ENCODE data around the gene SLC24A1.
A peak's percentile ranks its signal among the peaks of the same experiment; 100 is the strongest.

The SLC24A1 gene

DNA sequence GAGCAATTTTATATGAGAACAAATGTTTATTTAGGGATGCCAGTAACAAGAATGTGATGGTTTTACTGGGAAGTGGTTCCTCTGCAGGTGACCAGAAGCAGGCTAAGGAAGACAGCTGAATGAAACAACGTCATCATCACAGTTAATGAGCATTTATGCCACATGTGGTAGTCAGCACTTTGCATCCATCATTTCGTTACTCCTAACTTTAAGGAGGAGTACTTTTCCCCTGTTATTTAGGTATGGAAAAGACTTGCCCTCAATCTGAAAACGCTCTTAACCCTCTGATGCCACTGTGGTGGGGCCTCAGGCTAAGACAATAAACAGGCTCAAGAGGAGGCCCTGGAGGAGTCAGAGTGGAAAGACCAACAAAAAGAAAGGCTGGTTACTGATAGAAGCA, 42.0 kb upstream of the SLC24A1 start:
- DNase-seq = no peak
- no peaks in the 10 kb centered on the region for H3K27me3 ChIP-seq (replicated peaks)
- H3K27ac ChIP-seq = peak overlapping the region; percentile 56
- H3K4me3 ChIP-seq (ENCODE audit: low read depth, low read length) = no peak overlapping the region
- in situ Hi-C loops (cut with HindIII; ENCODE audit: low pct_ligation_motif_present, low sequenced_read_pairs) = no loop called here
- H3K36me3 ChIP-seq (replicated peaks) = peaks cover 23% of the 10 kb centered on the region
- TF ChIP-seq, protein P1, sequence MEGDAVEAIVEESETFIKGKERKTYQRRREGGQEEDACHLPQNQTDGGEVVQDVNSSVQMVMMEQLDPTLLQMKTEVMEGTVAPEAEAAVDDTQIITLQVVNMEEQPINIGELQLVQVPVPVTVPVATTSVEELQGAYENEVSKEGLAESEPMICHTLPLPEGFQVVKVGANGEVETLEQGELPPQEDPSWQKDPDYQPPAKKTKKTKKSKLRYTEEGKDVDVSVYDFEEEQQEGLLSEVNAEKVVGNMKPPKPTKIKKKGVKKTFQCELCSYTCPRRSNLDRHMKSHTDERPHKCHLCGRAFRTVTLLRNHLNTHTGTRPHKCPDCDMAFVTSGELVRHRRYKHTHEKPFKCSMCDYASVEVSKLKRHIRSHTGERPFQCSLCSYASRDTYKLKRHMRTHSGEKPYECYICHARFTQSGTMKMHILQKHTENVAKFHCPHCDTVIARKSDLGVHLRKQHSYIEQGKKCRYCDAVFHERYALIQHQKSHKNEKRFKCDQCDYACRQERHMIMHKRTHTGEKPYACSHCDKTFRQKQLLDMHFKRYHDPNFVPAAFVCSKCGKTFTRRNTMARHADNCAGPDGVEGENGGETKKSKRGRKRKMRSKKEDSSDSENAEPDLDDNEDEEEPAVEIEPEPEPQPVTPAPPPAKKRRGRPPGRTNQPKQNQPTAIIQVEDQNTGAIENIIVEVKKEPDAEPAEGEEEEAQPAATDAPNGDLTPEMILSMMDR (IDR thresholded peaks at IDR 0.05; ENCODE audit: low read depth, low read length, missing control alignments) = no peak

DNA sequence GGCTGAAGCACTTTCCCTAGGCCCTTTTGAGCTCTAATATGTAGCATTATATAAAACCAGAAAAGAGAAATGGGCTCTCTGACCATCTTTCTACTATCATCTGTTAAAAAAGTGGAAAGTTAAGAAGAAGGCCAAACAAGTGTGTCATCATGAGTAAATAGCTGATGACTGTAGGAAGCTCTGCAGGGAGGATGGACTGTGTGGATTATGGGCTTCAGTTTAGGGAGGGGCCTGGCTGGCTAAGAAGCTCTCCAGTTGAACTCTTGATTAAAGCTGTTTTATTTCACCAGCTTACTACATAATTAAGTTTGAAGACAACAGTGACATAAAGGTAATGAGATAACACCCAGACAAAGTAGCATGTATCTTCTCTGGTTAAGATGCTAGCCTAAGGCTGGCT, 41.5 kb upstream of the SLC24A1 start:
- Histone ChIP-seq H3K36me3 (replicated peaks) (peaks cover 23% of the 10 kb centered on the region), H3K27ac (peak overlapping the region; percentile 56), H3K4me3 (ENCODE audit: low read depth, low read length) (no peak overlapping the region), H3K27me3 (replicated peaks) (no peaks in the 10 kb centered on the region)
- TF ChIP-seq, protein P1 (IDR thresholded peaks at IDR 0.05; ENCODE audit: low read depth, low read length, missing control alignments) = no peak
- peak; percentile 64 for DNase-seq
- in situ Hi-C loops (cut with HindIII; ENCODE audit: low pct_ligation_motif_present, low sequenced_read_pairs) = no loop called here

DNA sequence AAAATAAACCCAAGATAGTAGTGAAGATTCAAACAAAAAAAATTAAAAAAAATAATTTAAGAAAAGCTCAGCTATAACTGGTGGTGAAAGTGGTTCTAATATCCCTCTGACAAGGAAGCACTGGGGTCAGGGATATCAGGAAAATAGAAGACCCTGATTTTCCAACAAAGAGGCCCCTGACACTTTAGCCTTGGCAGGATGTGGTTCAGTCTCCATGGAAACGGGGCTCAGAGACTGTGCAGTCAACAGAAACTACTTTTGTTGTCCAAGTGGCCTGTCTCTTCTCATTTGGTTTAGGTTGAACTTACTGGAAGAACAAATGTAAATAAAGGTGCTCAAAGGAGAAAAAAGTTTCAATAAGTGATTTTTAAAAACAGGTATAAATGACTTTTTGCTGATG, 38.0 kb upstream of the SLC24A1 start:
- Histone ChIP-seq H3K27ac (peak overlapping the region; percentile 58), H3K36me3 (replicated peaks) (peaks cover 24% of the 10 kb centered on the region), H3K27me3 (replicated peaks) (no peaks in the 10 kb centered on the region), H3K4me3 (ENCODE audit: low read depth, low read length) (no peak overlapping the region)
- TF ChIP-seq, protein P1 (IDR thresholded peaks at IDR 0.05; ENCODE audit: low read depth, low read length, missing control alignments) = no peak
- peak; percentile 56 for DNase-seq
- in situ Hi-C loops (cut with HindIII; ENCODE audit: low pct_ligation_motif_present, low sequenced_read_pairs) = no loop called here

DNA sequence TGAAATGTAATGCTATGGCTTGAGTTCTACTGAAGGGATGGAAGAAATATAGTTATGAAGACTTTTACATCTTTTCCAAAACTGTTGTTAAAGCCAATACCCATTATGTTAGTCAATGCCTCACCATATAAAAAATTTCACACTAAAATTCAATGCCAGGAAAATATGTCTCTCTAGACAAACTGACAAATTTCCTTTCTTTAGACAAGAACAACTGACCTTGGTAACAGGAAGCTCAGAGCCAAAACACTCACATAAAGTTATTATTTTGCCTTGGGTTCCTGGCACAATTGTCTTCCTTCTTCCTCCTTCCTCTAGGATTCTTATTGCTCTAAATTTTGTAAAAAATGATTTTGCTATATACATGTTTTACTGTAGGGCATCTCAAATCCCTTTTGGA, 37.5 kb upstream of the SLC24A1 start:
- peaks cover 21% of the 10 kb centered on the region for H3K36me3 ChIP-seq (replicated peaks)
- H3K27me3 ChIP-seq (replicated peaks) = no peaks in the 10 kb centered on the region
- H3K27ac ChIP-seq = peak overlapping the region; percentile 58
- in situ Hi-C loops (cut with HindIII; ENCODE audit: low pct_ligation_motif_present, low sequenced_read_pairs) = no loop called here
- TF ChIP-seq, protein P1 (IDR thresholded peaks at IDR 0.05; ENCODE audit: low read depth, low read length, missing control alignments) = no peak
- DNase-seq = no peak
- H3K4me3 ChIP-seq (ENCODE audit: low read depth, low read length) = no peak overlapping the region

DNA sequence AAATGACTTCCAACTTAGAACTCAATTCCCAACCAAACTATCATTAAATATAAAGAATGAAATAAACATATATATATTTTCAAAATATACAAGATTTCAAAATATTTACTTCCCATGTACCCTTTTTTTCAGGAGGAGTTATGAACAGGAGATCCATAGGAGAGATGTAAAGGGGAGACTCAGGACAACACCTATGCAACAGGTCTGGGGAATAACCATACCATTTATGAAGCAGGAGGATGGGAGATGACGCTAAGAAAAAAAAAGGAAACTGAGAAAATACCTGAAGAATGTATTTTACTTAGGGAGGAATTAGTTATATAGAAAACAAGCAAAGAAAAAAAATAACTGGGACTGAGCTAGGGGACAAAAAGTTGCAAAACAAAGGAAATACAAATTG, 34.6 kb upstream of the SLC24A1 start:
- in situ Hi-C loops (cut with HindIII; ENCODE audit: low pct_ligation_motif_present, low sequenced_read_pairs) = no loop called here
- H3K27me3 ChIP-seq (replicated peaks) = no peaks in the 10 kb centered on the region
- TF ChIP-seq, protein P1 (IDR thresholded peaks at IDR 0.05; ENCODE audit: low read depth, low read length, missing control alignments) = no peak
- DNase-seq = no peak
- no peak overlapping the region for H3K4me3 ChIP-seq (ENCODE audit: low read depth, low read length)
- peaks cover 25% of the 10 kb centered on the region for H3K36me3 ChIP-seq (replicated peaks)
- H3K27ac ChIP-seq = no peak overlapping the region

DNA sequence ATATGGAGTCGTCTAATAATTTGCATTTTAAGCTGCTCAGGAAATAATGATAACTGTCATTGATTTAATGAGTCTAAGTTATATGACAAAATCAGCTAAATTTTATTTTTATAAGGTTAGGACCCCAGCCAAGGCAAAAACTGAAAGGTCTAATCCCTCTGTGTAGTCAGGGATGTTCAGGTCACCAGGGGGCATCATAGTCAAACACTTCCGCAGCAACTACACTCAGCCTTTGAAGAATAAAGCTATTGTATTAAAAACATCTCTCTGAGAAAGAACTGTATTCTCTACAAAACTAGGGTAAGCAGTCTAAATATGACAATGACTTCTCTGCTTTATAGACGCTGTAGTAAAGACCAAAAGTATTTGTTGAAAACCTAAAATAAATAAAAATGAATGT, 25.8 kb upstream of the SLC24A1 start:
- in situ Hi-C loops (cut with HindIII; ENCODE audit: low pct_ligation_motif_present, low sequenced_read_pairs) = no loop called here
- Histone ChIP-seq H3K36me3 (replicated peaks) (peaks cover 61% of the 10 kb centered on the region), H3K27me3 (replicated peaks) (no peaks in the 10 kb centered on the region), H3K4me3 (ENCODE audit: low read depth, low read length) (no peak overlapping the region), H3K27ac (no peak overlapping the region)
- DNase-seq = no peak
- TF ChIP-seq, protein P1 (IDR thresholded peaks at IDR 0.05; ENCODE audit: low read depth, low read length, missing control alignments) = peak; percentile 55

All from brain microvascular endothelial cell (primary cell).